Measurements from ENCODE around the gene IL17RD. TPM values are rescaled to one million over a fixed set of nuclear protein-coding genes. Genes with fewer than 3 reads are reported as not detected.

IL17RD gene
- total RNA-seq, 1 donor from 2014 or later = not detected

DNA sequence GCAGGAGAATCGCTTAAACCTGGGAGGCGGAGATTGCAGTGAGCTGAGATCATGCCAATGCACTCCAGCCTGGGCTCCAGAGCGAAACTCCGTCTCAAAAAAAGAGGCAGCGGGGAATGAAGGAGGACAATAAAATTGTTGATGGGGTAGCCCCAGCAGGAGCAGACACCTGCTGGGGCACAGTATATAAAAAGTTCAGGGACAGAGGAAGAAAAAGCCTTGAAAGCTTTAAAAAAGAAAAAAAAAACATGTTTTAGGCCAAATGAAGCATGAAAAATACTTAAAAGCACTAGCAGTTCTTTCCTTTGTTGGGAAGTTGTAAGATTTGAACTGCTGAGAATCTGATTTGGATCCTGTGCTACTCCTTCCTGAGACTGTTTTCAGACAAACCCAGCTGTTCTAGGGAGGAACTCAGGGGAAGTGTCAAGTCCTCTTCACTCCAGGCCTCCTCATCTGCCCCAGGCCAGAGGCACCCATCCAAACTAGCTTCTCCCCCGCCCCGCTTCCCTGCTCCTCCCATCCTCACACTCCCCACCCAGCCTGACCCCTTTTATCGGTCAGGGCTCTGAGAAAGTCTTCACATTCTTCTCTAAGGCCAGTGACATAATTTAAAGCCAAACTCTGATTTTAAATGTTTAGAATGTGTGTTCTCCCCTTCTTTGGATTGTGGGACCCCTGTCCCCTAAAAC is 4.9 kb downstream of the IL17RD start:
- POLR2A ChIA-PET = no interaction called here
- no peaks in the 10 kb centered on the region for H3K9me3 Mint-ChIP-seq
- no peak overlapping the region for H3K27ac Mint-ChIP-seq
- H3K4me3 Mint-ChIP-seq = no peak overlapping the region
- CTCF ChIA-PET = no interaction called here
- H3K27me3 Mint-ChIP-seq = peaks cover 38% of the 10 kb centered on the region
- peaks cover 13% of the 10 kb centered on the region for H3K4me1 Mint-ChIP-seq
- ATAC-seq (ENCODE audit: low read depth) (no peak), DNase-seq (no peak)
- no peaks in the 10 kb centered on the region for H3K36me3 Mint-ChIP-seq (ENCODE audit: low read depth)
- intact Hi-C loops (cut with micrococcal nuclease) = loop anchor here (10.0 kb wide), 1 partner anchor 165 kb away; no protein-coding TSS in a partner anchor
- TF ChIP-seq, protein P1, sequence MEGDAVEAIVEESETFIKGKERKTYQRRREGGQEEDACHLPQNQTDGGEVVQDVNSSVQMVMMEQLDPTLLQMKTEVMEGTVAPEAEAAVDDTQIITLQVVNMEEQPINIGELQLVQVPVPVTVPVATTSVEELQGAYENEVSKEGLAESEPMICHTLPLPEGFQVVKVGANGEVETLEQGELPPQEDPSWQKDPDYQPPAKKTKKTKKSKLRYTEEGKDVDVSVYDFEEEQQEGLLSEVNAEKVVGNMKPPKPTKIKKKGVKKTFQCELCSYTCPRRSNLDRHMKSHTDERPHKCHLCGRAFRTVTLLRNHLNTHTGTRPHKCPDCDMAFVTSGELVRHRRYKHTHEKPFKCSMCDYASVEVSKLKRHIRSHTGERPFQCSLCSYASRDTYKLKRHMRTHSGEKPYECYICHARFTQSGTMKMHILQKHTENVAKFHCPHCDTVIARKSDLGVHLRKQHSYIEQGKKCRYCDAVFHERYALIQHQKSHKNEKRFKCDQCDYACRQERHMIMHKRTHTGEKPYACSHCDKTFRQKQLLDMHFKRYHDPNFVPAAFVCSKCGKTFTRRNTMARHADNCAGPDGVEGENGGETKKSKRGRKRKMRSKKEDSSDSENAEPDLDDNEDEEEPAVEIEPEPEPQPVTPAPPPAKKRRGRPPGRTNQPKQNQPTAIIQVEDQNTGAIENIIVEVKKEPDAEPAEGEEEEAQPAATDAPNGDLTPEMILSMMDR (IDR thresholded peaks at IDR 0.05) = no peak

DNA sequence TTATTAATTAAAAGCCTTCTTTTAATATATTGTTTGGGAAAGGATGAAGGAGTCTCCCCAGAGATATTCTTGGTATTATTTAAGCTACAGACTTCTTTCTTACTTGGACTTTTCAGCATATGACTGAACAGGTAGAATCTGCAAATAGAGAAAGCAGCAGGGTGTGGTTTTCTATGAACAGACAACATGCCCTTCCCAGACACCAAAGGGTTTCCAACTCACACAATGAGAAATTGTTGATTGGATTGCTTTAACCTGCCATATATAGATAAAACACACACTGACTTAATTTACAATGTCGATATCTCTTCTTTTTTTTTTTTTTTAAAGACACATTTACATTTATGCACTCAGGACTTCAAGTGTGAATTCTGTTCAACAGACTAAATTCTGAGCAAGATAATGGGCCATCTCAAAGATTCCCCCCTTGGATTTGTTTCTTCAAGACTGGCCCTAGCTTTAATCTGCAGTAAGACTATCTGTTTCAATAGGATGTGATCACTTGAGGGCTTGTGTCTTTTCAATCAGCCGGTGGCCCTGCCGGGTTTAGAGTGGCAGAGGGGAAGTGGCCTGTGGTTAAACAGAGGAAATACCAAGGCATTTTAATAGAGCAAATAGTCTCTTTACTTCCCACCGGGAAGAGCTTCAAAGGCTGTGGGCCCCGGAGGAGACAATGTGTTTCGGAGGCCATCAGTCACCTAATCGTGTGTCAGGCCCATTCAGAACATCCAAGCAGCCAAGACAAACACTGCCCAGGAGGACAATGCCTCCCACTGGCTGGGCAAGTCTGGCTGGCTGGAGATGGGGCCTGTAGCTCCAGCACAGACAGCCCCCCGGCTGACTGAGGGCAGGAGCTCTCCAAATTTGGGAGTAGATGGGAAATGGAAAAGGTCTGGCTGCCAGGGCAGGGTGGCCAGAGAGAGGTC is 6.1 kb downstream of the IL17RD start:
- DNase-seq (no peak), ATAC-seq (ENCODE audit: low read depth) (no peak)
- peaks cover 44% of the 10 kb centered on the region for H3K27me3 Mint-ChIP-seq
- H3K36me3 Mint-ChIP-seq (ENCODE audit: low read depth) = no peaks in the 10 kb centered on the region
- H3K27ac Mint-ChIP-seq = no peak overlapping the region
- POLR2A ChIA-PET = interaction anchor here (0.7 kb wide), 1 partner anchor 1055 kb away, joined by 4 read pairs; no protein-coding TSS in a partner anchor
- intact Hi-C loops (cut with micrococcal nuclease) = no loop called here
- CTCF ChIA-PET = no interaction called here
- H3K4me1 Mint-ChIP-seq = peaks cover 8% of the 10 kb centered on the region
- TF ChIP-seq, protein P1 (IDR thresholded peaks at IDR 0.05) = no peak
- H3K4me3 Mint-ChIP-seq = no peak overlapping the region
- no peaks in the 10 kb centered on the region for H3K9me3 Mint-ChIP-seq

DNA sequence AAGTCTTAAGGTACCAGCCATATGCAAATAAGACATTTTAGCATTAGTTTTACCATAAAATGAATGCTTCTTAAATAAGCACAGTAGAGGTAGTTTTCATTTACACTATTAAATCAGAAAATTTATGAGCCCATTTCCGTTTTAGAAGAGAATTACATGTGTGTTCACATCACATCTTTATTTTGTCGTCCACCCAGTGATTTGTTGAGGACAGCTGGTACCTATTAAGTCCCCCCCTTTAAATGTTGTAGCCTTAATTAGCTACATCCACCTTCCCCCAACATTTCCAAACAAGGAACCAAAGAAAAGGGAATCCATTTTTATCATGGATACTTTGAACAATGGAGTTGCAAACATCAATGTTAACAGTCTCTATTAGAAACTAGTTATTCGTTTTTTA is 6.8 kb downstream of the IL17RD start:
- H3K9me3 Mint-ChIP-seq = no peaks in the 10 kb centered on the region
- no peaks in the 10 kb centered on the region for H3K36me3 Mint-ChIP-seq (ENCODE audit: low read depth)
- ChIA-PET CTCF (no interaction called here), POLR2A (no interaction called here)
- H3K4me3 Mint-ChIP-seq = no peak overlapping the region
- ATAC-seq (ENCODE audit: low read depth) = no peak
- peaks cover 5% of the 10 kb centered on the region for H3K4me1 Mint-ChIP-seq
- TF ChIP-seq, protein P1 (IDR thresholded peaks at IDR 0.05) = no peak
- DNase-seq = no peak
- peaks cover 44% of the 10 kb centered on the region for H3K27me3 Mint-ChIP-seq
- intact Hi-C loops (cut with micrococcal nuclease) = no loop called here
- H3K27ac Mint-ChIP-seq = no peak overlapping the region

DNA sequence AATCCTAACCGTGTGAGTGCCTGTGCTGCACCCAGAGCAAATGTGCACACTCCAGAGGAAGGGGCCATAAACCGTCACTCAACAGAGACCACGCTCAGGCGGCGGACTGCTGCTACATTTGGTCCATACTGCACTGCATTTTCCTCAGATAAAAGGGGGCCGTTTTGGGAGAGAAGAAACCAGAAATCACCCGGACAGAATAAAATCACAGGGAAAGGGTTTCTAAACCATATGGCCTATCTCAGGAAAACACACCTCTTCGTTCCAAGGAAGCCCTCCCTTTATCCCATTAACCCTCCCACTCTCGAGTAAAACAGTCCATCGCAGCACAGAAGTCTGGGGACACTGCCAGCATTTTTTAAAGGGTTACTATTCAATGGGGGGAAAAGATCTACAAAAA is 7.6 kb downstream of the IL17RD start:
- ATAC-seq (ENCODE audit: low read depth) (no peak), DNase-seq (no peak)
- no peak overlapping the region for H3K4me3 Mint-ChIP-seq
- H3K36me3 Mint-ChIP-seq (ENCODE audit: low read depth) = no peaks in the 10 kb centered on the region
- intact Hi-C loops (cut with micrococcal nuclease) = no loop called here
- CTCF ChIA-PET = no interaction called here
- POLR2A ChIA-PET = no interaction called here
- TF ChIP-seq, protein P1 (IDR thresholded peaks at IDR 0.05) = no peak
- H3K27ac Mint-ChIP-seq = no peak overlapping the region
- no peaks in the 10 kb centered on the region for H3K9me3 Mint-ChIP-seq
- peaks cover 37% of the 10 kb centered on the region for H3K27me3 Mint-ChIP-seq
- peaks cover 5% of the 10 kb centered on the region for H3K4me1 Mint-ChIP-seq

DNA sequence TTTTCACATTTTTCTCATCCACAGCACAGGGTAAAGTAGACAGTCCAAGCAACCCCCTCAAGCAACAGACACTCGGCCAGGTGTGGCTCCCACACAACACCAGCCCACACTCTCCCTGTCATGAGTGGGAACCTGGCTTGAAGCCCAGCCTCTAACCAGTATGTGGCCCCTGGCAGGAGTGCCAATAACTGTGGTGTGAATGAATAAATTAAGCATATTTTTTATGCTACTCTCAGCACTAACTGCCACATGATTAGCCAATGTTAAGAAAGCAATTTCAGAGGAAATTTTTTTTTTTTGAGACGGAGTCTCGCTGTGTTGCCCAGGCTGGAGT is 9.9 kb downstream of the IL17RD start:
- H3K27me3 Mint-ChIP-seq = peaks cover 36% of the 10 kb centered on the region
- H3K9me3 Mint-ChIP-seq = no peaks in the 10 kb centered on the region
- H3K4me1 Mint-ChIP-seq = peaks cover 5% of the 10 kb centered on the region
- DNase-seq = no peak
- ChIA-PET CTCF (no interaction called here), POLR2A (no interaction called here)
- H3K4me3 Mint-ChIP-seq = no peak overlapping the region
- ATAC-seq (ENCODE audit: low read depth) = no peak
- intact Hi-C loops (cut with micrococcal nuclease) = no loop called here
- H3K36me3 Mint-ChIP-seq (ENCODE audit: low read depth) = no peaks in the 10 kb centered on the region
- TF ChIP-seq, protein P1 (IDR thresholded peaks at IDR 0.05) = no peak
- no peak overlapping the region for H3K27ac Mint-ChIP-seq

Data from activated B cell treated with CpG ODN at 0.5 μM for 24 hours (primary cell).